Duodenal mucosa (tissue), 2 donors: Measurements from ENCODE around the gene LBH.

Source experiments
- H3K27ac ChIP-seq: one replicate; pipeline ENCODE4 v1.7.0; 2013; ENCODE audit warnings: low read depth, low read length
- H3K27me3 ChIP-seq, 2 donors: one replicate each; pipeline ENCODE4 v1.7.0; 2013; ENCODE audit warnings: low read length in 2 of 2, control low read depth in 1 of 2; ENCODE audit not compliant: insufficient read depth in 2 of 2, control insufficient read depth in 1 of 2
- H3K36me3 ChIP-seq, 2 donors: one replicate each; pipeline ENCODE4 v1.7.0; 2013; ENCODE audit warnings: low read length in 2 of 2, control low read depth in 1 of 2; ENCODE audit not compliant: insufficient read depth in 2 of 2, control insufficient read depth in 1 of 2
- H3K4me1 ChIP-seq, 2 donors: one replicate each; pipeline ENCODE4 v1.7.0; 2013; ENCODE audit warnings: low read length in 2 of 2, control low read depth in 1 of 2; ENCODE audit not compliant: insufficient read depth in 2 of 2, control insufficient read depth in 1 of 2
- H3K4me3 ChIP-seq, 2 donors: one replicate each; pipeline ENCODE4 v1.7.0; 2013; ENCODE audit warnings: low read length in 2 of 2, low read depth in 1 of 2
- H3K9ac ChIP-seq, 2 donors: one replicate each; pipeline ENCODE4 v1.7.0; 2013; ENCODE audit warnings: low read length in 2 of 2, low read depth in 1 of 2
- H3K9me3 ChIP-seq, 2 donors: one replicate each; pipeline ENCODE4 v1.7.0; 2013; ENCODE audit warnings: low read length in 2 of 2, control low read depth in 1 of 2; ENCODE audit not compliant: control insufficient read depth in 1 of 2

The LBH gene

GRCh38 chr2:30234180-30234971, 3.0 kb downstream of the LBH start:
- Histone ChIP-seq H3K36me3 (no peaks in the 10 kb centered on the region), H3K9ac (no peak overlapping the region), H3K4me1 (peaks cover 16 to 46% of the 10 kb centered on the region in 2 donors), H3K27ac (no peak overlapping the region), H3K4me3 (peak overlapping the region; percentile 1 to 81), H3K9me3 (no peaks in the 10 kb centered on the region), H3K27me3 (peaks cover 11 to 29% of the 10 kb centered on the region in 2 donors)

GRCh38 chr2:30235008-30235655, 3.8 kb downstream of the LBH start:
- H3K9ac ChIP-seq: no peak overlapping the region
- H3K4me3 ChIP-seq: peak overlapping the region; percentile 1 to 81
- H3K27me3 ChIP-seq: peaks cover 11 to 29% of the 10 kb centered on the region in 2 donors
- H3K9me3 ChIP-seq: no peaks in the 10 kb centered on the region
- H3K27ac ChIP-seq: no peak overlapping the region
- no peaks in the 10 kb centered on the region for H3K36me3 ChIP-seq
- H3K4me1 ChIP-seq: peaks cover 16 to 54% of the 10 kb centered on the region in 2 donors

- Histone ChIP-seq H3K9ac (no peak overlapping the region), H3K4me1 (peaks cover 12 to 55% of the 10 kb centered on the region in 2 donors), H3K36me3 (no peaks in the 10 kb centered on the region), H3K4me3 (no peak overlapping the region), H3K27ac (no peak overlapping the region), H3K27me3 (peaks cover 6 to 21% of the 10 kb centered on the region in 2 donors), H3K9me3 (no peaks in the 10 kb centered on the region)
These were observed 4.7 kb downstream of the LBH start for GRCh38 chr2:30235859-30236535.

DNA sequence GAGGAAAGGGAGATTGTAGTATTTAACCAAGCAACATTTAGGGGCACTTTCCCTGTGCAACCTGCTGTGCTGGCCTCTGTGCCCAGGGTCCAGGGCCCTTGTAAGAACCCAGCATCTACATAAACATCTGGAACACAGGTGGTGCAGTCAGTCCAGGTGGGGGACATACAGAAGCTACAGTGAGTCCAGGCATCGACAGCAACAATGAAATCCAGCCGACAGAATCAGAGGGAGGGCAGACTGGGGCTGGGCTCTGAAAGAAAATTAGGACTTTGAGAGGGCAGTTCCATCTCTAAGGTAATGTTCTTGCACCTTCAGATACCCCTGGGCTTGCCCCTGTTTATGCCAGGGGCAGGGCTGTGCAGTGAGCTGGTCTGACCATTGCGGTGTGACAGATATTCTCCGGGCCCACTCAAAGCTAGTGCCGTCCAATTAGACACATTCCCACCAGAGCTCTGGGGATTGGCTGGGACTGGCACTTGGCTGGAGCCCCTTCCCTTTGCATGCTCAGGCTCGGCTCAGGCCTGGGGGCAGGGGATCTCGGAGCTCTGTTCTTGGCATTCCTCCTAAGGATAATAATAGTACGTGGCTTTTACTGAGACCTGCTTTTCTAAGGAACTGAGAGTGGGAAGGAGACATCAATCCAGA, 5.4 kb downstream of the LBH start:
- Histone ChIP-seq H3K4me1 (peaks cover 12 to 55% of the 10 kb centered on the region in 2 donors), H3K9ac (no peak overlapping the region), H3K27me3 (peaks cover 5 to 20% of the 10 kb centered on the region in 2 donors), H3K4me3 (no peak overlapping the region), H3K9me3 (no peaks in the 10 kb centered on the region), H3K27ac (no peak overlapping the region), H3K36me3 (no peaks in the 10 kb centered on the region)

DNA sequence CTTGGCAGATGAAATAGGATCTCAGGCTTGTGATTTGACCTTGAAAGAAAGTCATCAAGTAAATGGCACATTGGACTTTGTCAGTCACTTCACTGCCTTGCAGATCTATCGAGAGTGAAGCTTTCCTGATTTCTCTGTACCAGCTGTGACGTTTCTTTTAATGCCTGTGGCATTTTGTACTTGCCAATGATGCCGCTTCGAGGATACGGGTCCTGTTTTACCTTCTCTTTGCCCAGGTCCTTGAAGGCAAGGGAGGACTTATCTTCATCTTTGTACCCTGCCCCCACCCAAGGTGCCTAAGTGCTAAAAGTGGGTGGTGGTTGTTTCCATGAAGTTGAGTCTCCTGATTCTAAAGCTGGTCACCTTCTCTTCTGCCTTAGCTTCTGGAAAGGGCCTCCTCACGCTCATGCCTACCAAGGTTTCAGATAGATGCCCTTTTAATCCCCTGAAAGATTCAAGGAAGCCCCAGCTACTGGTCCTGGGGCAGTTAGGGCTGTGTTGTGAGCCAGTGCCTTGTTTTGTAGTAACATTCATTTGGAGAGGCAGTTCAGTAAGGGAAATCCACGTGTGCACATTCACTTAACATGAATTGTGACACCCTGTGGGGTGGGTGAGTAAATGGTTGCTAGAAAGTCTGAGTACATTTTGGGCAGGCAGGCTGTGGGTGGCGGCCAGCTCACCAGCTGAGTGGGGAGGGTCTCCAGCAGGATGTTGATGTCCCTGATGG, 6.1 kb downstream of the LBH start:
- peak overlapping the region; percentile 2 for H3K27ac ChIP-seq

GRCh38 chr2:30237966-30238800, 6.8 kb downstream of the LBH start:
- no peak overlapping the region for H3K4me3 ChIP-seq
- no peak overlapping the region for H3K9ac ChIP-seq
- peaks cover 12 to 49% of the 10 kb centered on the region in 2 donors for H3K4me1 ChIP-seq
- no peaks in the 10 kb centered on the region for H3K9me3 ChIP-seq
- H3K27me3 ChIP-seq: peaks cover 5 to 14% of the 10 kb centered on the region in 2 donors
- H3K27ac ChIP-seq: no peak overlapping the region
- no peaks in the 10 kb centered on the region for H3K36me3 ChIP-seq

More for the DNA sequence above, 6.1 kb downstream of the LBH start:
- H3K36me3 ChIP-seq: no peaks in the 10 kb centered on the region
- H3K9ac ChIP-seq: no peak overlapping the region
- H3K27me3 ChIP-seq: peaks cover 5 to 20% of the 10 kb centered on the region in 2 donors
- no peaks in the 10 kb centered on the region for H3K9me3 ChIP-seq
- H3K4me3 ChIP-seq: no peak overlapping the region
- peaks cover 12 to 53% of the 10 kb centered on the region in 2 donors for H3K4me1 ChIP-seq

DNA sequence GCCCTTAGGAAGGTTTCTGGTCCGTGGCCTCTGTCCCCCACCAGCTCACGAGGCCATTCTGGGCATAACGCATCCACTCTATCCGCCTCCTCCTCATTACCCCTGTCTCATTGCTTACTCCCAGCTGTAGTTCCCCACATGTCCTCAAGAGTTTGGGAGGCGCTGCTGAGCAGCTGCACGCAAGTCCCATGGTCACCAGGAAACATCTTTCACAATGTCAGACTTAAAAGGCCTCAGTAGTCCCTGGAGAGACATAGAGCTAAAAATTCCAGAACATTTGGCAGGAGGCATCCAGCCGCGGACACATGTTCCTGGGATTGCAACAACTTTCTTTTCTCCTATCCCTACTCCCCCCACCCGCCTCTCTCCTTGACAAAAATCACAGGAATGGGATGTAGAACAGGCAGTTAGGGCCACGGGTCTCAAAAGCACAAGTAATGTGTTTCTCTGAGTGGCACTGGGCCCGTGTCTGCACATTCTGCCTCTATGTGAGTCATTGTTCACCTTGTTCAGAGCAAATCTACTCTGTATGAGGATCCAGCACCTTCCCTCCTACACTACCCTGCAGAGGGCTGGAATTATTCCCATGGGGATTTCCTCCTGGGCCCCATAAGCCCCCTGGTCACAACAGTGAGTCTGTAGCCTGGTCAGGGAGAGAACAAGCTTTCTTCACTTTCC, 8.1 kb downstream of the LBH start:
- peaks cover 9 to 42% of the 10 kb centered on the region in 2 donors for H3K4me1 ChIP-seq
- H3K9me3 ChIP-seq: no peaks in the 10 kb centered on the region
- H3K27ac ChIP-seq: no peak overlapping the region
- H3K4me3 ChIP-seq: no peak overlapping the region
- peaks cover 3 to 9% of the 10 kb centered on the region in 2 donors for H3K27me3 ChIP-seq
- H3K9ac ChIP-seq: no peak overlapping the region
- H3K36me3 ChIP-seq: no peaks in the 10 kb centered on the region

DNA sequence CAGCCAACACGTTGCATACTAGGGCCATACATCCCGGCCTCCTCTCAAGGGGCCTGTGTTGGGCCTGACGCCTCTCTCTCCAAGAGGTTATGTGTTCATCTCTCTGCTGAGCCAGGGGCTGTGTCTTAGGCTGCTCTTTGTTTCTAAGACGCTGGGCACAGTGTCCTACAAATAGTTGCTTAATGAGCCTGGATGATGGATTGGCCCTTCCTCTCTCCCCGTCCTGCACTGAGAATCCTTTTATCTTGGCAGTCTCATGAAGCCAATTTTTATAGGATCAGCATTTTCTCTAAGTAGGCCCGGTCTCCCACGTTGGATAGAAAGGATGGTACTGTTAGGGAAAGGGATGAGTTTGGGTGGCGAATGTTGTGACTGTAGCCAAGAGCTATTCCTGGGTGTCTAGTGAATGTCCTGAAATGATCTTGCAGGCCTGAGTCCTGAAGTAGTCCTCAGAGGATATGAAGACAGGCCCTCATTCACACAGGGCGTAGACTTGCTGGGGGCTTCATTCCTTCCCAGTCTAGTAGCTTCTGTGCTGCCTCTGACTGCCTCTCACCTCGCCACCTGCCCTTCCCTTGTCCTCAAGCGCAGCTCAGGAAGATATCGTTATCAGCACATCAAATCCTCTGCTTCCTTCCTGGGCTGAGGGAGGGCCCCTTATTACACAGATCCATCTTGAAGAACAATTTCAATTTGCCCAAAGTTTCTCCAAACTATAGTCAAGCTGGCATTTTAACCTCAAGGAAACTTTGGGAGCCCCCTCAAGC, 8.8 kb downstream of the LBH start:
- Histone ChIP-seq H3K4me3 (no peak overlapping the region), H3K4me1 (peaks cover 2 to 35% of the 10 kb centered on the region in 2 donors), H3K9ac (no peak overlapping the region), H3K27me3 (peaks cover 3% of the 10 kb centered on the region in 2 donors), H3K9me3 (no peaks in the 10 kb centered on the region), H3K27ac (no peak overlapping the region), H3K36me3 (no peaks in the 10 kb centered on the region)
